Measurements from ENCODE around the gene CDC42EP2. TPM values are rescaled to one million over a fixed set of nuclear protein-coding genes. Genes with fewer than 3 reads are reported as not detected.
A peak's percentile ranks its signal among the peaks of the same experiment; 100 is the strongest.

CDC42EP2 gene
- total RNA-seq, 1 donor from 2014 or later = 34.7 TPM

DNA sequence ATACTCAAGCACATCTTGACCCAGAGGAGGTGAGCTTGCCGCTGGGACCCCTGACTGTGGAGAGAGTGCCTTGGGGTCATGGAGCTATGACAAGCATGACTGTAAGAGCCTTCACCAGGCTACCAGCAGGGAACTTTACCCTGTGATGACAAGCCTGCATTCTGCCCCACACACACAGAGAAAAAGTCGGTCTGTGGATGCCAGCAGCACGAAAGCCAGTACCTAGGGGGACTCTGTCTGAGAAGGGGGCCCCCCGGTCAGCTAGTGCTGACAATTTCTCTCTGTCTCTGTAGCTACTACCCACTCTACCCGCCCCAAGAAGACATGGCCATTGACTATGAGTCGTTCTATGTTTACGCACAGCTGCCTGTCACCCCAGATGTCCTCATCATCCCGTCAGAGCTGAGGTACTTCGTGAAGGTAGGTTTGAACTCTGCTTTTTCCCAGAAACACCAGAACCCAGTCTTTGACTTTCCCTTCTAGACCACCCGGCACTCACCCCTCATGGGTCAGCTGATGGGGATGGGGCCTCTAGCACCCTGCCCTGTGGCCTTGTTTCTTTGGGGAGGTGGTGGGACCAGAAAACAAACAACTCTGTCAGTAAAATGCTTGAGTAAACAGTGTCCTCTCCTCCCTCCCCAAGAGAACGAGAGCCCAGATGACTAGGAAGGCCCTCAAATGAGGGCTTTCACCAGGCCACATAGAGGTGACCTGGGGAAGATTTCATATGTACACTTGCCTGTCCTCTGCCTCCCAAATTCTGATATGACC, 18.9 kb upstream of the CDC42EP2 start:
- intact Hi-C loops (cut with DNase I) = no loop called here
- ATAC-seq (no peak), DNase-seq (ENCODE audit: low spot score) (no peak)

DNA sequence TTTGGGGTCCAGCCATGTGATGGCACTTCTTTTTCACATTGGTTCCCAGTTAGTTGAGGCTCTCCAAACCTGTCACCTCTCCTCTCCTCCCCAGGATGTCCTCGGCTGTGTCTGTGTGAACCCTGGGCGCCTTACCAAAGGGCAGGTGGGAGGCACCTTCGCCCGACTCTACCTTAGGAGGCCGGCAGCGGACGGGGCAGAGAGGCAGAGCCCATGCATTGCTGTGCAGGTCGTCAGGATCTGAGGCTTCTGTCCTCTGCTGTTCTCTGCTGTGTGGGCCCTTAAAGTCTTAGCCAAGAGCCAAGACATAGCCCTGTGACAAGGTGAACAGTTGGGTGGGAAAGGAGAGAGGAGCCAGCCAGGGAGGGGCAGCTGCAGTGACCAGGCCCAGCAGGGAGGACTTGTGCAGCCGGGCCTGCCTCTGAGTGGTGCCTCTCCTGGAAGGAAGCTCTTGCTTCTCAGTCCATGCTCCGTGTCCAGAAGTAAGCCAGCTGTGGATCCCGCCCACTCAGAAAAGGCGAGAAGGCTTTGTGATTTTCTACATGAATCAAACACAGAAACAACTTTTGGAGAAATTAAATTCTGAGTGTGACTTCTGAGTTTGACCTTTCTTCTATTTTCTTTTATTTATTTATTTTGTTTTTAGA, 17.5 kb upstream of the CDC42EP2 start:
- ATAC-seq (no peak), DNase-seq (ENCODE audit: low spot score) (no peak)
- intact Hi-C loops (cut with DNase I) = no loop called here

DNA sequence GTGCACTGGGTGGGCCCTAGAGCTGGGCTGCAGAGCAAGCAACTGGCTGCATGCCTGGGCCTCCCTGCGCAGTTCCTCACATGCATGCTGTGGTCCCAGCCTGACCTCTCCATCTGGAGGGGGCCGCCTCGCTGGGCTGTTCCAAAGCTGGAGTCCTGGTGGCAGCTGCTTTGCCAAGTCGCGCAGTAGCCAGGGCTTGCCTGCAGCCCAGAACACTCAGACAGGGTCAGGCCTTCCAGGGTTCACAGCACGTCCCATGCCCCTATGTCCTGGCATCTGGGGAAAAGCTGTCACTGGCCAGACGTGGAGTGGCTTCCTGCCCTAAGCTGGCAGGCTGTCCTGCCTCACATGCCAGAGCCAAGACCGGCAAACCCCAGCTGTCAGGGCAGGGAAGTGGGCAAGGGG, 16.5 kb upstream of the CDC42EP2 start:
- ATAC-seq (peak; percentile 85), DNase-seq (ENCODE audit: low spot score) (peak; percentile 84)
- intact Hi-C loops (cut with DNase I) = no loop called here

DNA sequence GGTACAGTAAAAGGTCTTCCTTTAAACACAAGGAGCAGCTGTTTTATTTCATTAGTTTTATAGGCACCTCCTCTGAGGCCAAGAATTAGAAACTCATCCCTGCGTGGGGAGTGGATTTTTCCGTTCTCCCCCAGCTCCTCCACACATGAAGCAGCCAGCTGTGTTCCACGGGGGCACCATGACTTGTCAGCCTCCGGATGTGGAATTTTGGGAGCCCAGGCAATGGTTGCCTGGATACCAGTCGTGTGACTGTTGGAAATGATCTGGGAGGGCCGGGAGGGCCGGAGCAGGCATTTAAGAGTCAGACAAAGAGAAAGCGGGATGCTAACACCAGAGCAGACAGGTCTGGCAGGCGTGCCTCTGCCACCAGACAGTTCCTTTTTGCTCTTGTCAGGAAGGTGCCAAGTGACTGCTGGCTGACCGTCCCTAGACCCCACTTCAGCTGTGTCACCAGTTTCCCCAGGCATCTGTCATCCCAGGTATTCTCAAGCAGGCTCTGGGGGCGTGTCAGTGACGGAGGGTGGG, 15.9 kb upstream of the CDC42EP2 start:
- peak; percentile 78 for DNase-seq (ENCODE audit: low spot score)
- intact Hi-C loops (cut with DNase I) = no loop called here
- ATAC-seq = peak; percentile 81

DNA sequence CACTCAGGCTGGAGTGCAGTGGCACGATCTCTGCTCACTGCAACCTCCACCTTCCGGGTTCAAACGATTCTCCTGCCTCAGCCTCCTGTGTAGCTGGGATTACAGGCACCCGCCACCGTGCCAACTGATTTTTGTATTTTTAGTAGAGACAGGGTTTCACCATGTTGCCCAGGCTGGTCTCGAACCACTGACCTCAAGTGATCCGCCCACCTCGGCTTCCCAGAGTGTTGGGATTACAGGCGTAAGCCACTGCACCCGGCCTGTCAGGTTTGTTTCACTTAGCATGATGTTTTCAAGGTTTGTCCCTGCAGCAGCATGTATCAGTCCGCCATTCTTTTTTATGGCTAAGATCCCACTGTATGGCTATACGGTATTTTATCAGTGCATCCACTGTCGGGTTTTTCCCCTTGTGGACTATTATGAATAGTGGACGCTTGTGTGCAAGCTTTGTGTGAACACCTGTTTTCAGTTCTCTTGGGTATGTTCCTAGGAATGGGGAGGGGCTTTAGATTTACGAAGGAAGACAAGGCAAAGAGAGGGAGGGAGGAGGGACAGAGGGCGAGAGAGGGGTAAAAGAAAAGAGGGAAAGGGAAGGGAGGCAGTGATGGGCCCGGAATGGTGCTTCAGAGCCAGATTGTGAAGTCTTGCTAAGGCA, 13.9 kb upstream of the CDC42EP2 start:
- ATAC-seq (no peak), DNase-seq (ENCODE audit: low spot score) (no peak)
- intact Hi-C loops (cut with DNase I) = no loop called here

DNA sequence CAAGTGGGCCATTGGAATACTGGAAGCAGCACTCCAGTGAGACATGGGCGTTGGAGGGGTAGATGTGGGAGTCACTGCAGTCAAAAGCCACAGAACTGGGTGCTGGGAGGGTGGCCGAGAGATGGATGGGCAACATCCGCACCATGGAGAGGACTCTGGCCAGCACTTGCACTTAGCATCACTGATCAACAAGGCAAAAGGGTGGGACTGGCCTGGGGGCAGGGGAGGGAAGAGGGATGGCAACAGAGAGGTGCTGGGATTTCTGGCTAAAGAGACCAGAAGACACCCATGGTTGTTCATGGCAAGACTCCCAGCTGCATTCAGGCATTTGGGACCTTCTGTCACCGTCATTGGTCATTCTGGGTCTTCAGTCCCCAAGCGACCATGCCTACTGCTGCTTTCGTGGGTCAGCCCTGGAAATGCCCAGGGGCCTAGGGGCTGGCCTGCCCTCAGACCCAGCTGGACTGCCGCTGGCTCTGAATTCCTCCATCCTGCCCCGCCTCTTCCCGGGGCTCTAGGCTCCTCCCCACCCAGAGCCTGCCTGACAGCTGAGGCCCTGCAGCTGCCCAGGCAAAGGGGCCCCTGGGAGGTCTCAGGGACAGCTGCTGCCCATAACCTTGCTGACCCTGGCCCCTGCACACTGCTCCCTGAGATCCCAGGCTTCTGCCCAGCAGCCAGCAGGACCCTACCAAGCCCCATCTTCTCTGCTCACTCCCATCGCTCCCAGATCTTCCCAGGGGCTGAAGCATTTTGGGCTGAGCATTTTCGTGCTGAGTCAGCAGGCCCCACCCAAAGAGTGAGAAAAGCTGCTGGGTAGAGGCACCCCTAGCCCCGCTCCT, 13.0 kb upstream of the CDC42EP2 start:
- ATAC-seq = peak; percentile 40
- DNase-seq (ENCODE audit: low spot score) = no peak
- intact Hi-C loops (cut with DNase I) = no loop called here

DNA sequence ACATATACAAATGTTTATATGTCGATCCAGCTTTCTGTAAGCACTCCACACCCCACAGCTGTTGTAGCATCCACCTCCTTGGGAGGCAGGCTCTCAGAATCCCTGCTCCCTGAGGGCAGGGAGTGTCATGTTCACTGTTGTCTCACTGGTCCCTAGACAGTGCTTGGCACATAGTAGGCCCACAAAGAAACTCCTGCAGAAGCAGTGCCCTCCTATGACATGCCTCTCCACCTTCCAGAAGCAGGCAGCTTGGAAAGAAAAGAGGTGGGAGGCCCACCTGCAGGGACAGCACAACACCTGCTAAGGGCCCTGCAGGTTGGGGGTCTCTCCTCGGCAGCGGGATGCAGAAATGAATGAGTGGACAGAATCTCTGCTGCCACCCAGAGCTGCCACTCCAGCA, 11.1 kb upstream of the CDC42EP2 start:
- ATAC-seq (no peak), DNase-seq (ENCODE audit: low spot score) (no peak)
- intact Hi-C loops (cut with DNase I) = no loop called here

DNA sequence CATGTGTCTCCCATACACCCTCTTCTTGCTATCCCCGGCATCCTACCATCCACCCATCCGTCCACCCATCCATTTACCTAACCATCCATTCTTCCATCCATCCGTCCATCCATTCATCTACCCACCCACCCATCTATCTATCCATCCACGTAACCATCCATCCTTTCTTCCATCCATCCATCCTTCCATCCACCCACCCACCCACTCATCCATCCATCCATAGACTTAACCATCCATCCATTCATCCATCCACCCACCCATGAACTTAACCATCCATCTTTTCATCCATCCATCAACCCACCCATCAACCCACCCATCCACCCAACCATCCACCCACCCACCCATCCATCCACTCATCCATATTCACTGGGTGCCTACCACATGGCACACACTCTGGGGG, 10.6 kb upstream of the CDC42EP2 start:
- intact Hi-C loops (cut with DNase I) = no loop called here
- DNase-seq (ENCODE audit: low spot score) (no peak), ATAC-seq (no peak)

DNA sequence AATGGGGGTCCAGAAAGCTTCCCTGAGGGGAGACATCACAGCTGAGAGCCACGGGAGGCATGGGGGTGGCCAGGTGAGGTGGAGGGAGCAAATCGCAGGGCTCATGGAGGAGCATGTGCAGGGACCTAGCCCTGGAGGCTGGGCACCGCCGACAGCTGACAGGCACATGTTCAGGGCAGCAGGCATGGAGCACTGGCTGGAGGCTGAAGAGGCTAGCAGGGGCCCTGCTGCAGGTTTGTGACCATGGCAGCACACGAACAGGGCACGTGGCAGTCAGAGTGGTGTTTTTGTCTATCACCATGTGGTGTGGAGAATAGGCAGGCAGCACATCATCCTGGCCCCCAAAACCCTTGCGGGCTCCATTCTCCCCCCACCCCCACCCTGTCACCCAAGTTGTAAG, 10.1 kb upstream of the CDC42EP2 start:
- no peak for DNase-seq (ENCODE audit: low spot score)
- intact Hi-C loops (cut with DNase I) = no loop called here
- no peak for ATAC-seq

DNA sequence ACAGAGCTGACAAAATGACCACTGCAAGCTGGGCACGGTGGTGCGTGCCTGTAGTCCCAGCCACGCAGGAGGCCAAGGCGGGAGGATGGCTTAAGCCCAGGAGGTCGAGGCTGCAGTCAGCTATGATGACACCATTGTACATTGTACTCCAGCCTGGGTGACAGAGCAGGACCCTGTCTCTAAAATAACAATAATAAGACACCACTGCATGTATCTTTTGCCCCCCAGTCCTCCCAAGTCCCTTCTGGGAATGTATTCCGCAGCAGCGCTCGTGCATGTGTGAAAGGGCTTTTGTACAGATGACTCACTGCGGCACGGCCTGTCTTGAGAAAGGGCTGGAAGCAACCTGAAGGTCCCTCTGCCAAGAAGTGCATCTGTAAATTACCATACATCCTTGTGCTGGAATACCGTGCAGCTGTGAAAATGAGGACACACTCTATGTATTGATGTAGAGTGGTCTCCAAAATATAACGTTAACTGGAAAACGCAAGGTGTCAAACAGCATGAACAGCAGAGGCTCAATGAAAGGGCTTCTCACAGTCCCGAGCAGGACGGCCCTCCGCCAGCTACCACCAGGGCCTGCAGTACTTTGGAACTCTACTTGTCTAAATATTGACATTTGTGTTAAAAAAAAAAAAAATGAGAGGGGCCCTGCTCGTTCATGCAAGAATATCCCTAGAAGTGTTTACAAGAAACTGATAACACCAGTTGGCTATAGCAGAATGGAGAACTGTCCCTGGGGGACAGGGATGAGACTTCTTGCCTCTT, 9.0 kb upstream of the CDC42EP2 start:
- peak; percentile 65 for ATAC-seq
- no peak for DNase-seq (ENCODE audit: low spot score)
- intact Hi-C loops (cut with DNase I) = no loop called here

DNA sequence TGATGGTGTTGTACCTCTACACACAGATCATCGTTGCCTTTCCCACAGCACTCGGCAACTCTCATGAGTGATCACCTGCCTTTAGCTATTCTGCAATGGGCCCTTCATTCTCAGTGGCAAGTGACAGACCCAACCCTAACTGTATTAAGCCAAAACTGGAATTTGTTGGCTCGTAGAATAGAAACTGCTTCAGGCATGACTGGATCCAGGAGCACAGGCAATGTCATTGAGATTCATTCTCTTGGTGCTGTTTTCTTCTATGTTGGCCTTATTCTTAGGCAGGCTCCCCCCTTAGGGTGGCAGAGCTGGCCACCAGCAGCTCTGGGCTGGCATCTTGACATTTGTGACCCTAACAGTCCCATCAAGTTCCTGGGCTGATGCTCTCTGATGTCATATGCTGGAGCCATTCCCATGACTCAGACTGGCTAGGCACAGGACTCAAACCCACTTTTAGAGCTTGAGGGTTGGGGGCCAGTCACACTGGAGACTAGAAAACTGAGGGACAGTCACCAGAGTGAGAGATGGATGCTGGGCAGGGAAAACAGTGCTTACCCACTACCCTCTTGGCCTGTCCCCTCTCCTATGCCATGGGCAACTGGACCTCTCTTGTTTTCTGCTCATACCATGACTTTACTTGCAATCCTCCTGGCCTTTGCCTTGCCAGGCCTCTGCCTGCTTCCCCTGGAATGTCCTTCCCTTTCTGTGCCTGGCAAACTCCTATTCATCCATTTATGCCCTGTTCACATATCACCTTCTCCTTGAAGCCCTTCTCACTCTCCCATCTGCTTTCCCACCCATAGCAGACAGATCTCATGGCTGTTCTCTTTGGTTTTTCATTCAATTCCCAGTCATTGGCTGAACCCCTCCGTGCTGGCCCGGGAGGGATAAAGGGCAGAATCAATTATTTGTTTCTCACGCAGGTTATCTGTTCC, 7.1 kb upstream of the CDC42EP2 start:
- intact Hi-C loops (cut with DNase I) = no loop called here
- DNase-seq (ENCODE audit: low spot score) (no peak), ATAC-seq (no peak)

DNA sequence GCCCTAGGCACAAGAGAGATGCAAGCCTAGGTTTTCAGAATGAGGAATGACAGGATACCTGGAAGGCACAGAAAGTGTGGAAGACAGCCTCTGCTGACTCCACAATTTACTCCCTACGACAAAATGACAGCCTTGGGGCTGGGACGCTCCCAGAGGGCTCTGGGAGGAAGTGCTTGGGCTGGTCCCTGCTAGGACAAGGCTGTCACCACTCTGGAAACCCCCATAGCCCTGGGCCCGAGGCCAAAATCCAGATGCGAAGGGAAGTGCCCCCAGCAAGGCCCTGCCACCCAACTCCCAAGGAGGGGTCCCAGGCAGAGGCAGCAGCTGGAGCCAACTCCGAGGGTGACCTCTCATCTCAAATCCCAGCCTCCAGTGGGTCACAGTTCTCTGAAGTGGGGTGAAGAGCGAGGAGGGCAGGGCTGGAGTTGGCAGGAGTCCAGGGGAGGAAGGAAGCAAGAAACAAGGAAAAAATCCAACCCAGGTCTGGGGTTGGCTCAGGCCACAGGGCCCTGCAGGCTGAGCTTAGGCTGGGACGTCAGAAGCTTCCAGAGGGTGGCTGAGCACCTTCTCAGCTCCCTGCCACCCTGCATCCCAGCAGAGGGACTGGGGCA, 6.3 kb upstream of the CDC42EP2 start:
- DNase-seq (ENCODE audit: low spot score) (peak; percentile 73), ATAC-seq (peak; percentile 7)
- intact Hi-C loops (cut with DNase I) = no loop called here

DNA sequence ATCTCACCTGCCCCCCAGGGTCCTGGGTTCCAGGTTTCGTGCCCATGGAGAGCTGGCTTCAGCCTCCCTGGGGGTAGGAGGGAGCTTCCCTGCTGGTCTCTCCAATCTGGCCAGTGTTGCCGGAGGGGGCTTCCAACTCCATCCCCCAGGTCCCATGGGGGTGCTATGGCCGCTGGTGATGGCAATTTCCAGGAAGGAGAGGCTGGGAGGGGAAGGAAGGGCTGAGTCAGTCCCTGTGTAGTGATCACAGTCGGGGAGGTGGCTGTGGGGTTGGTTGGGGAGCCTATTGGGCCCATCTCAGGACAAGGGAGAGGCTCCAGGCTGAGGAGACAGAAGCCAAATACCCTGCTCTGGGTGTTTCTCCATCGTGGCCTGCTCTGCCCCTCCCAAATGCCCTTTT, 5.7 kb upstream of the CDC42EP2 start:
- intact Hi-C loops (cut with DNase I) = no loop called here
- ATAC-seq (no peak), DNase-seq (ENCODE audit: low spot score) (no peak)

DNA sequence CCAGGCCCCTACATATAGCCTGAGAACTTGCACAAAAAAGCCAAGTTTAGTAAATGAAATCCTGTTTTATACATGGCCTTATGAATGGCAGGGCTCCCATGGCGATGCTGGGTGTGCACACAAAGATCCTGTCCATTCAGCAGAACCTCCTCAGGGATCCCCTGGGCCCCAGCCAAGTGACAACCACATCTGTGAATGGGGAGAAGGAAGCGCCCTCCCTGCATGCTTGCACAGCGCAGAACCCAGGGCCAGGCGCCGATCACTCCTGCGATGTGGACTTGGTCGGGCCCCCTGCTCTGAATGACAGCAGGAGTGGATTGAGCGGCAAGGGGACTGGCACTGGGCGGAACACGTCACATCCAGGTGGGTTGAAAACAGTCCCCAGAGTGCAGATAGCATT, 4.5 kb upstream of the CDC42EP2 start:
- DNase-seq (ENCODE audit: low spot score) = peak; percentile 74
- ATAC-seq = no peak
- intact Hi-C loops (cut with DNase I) = no loop called here

DNA sequence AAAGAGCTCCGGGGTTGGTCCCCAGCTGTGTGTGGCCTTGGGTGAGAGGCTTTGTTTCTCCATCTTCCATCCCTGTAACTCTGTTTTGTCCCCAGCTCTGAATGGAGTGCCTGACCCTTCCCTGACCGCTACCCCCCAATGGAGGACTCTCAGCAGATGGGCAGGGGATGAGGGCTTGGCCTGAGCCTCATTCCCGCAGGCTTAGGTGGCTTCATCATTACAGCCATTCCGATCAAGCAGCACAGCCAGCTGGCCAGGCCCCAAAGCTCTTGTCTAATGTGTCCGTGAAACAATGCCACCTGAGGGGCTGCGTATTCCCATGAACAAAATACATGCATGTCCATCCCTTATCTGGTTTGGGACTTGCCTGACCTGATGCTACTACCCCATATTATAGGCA, 3.9 kb upstream of the CDC42EP2 start:
- intact Hi-C loops (cut with DNase I) = no loop called here
- no peak for ATAC-seq
- DNase-seq (ENCODE audit: low spot score) = no peak

DNA sequence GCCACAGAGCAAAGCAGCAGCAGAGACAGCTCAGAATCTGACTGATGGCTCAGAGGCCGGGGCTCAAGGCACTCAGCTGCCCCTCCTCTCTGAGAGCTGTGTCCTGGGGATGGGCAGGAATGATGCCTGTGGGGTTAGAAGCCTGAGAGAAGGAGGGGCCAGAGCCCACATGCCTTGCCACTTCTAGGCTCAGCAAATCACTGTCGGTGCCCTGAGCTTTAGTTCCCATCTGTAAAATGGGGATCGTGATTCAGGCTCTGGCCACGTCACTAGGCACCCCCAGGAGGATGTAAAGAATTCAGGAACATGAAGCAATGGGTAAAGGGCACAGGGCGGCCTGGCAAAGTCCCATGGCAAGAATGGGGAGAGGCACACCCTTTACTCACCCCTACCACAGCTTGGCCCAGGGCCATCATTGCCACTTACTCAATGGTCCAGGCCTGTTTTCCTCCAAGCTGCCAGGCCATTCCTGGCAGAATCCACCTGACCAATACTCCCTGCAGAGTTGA, 3.4 kb upstream of the CDC42EP2 start:
- ATAC-seq = no peak
- intact Hi-C loops (cut with DNase I) = no loop called here

More for the DNA sequence above, 3.4 kb upstream of the CDC42EP2 start:
- DNase-seq (ENCODE audit: low spot score) = peak; percentile 68
